ENCODE results near the gene FCHSD2. TPM values are rescaled to one million over a fixed set of nuclear protein-coding genes. Genes with fewer than 3 reads are reported as not detected.

FCHSD2 gene
- polyA plus RNA-seq, 3 donors, result 34.3 to 38.3 (median 34.6) TPM

- DNase-seq, result no peak
Measured at GRCh38 chr11:72971192-72971967, 170.7 kb downstream of the FCHSD2 start.

DNA sequence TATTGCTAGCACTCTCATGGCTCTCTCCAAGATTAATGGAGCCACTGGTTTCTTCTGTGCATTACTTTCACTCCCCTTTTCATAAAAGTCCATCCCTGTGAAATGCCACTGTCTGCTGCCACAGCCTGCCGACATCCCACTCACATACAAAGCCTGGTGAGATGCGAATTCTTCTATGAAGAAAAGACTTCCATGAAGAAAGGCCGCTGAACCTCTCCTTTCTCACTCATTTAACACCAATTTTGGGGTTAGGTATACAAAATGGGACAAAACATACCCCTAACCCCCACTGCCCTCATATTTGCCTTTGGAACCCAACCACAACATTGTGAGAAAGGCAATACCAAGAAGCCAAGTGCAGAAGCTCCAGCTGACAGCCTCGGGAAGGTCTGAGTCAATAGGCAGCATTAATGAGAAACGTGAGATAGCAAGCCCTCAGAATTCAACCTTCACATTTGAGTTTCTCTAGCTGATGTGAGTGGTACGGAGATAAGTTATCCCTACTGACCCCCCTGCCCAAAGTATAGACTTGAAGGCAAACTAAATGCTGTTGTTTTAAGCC is 171.5 kb downstream of the FCHSD2 start:
- DNase-seq, result no peak

GRCh38 chr11:72969894-72970335 is 172.2 kb downstream of the FCHSD2 start:
- DNase-seq, result no peak

DNA sequence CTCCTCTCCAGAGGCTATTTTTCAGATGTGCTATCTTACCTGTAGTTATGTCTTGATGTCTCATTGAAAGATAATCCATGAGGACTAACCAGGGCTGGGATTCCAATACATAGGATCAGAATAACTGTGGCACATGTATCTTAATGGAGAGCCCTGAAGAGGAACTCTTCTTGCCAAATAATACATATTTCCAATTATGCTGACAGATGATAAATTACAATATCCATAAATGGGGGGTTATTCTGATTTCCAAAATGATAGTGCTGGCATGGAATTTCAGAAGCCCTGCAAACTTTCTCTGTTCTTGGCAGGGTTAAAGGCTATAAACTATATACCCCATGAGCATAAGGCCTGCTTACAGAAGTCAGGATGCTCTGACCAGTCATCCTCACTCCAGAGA is 173.7 kb downstream of the FCHSD2 start:
- no peak for DNase-seq

DNA sequence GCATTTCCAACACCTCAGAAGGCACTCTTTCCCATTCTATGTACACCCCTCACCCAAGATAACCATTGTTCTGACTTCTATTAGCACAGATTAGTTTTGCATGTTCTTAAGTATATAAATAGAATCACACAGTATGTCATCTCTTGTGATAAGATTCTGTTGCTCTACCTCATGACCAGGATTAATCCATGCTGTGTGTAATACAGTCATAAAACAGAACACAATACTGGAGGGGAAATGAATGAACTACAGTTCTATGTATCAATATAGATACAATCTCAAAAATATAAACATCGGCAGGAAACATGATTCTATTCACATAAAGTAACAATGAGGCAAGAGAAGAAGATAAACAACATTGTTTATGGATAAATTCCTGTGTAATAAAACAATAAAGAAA is 176.4 kb downstream of the FCHSD2 start:
- no peak for DNase-seq

GRCh38 chr11:72962717-72963116 is 179.4 kb downstream of the FCHSD2 start:
- no peak for DNase-seq

GRCh38 chr11:72962084-72962483 is 180.0 kb downstream of the FCHSD2 start:
- DNase-seq, result no peak

DNA sequence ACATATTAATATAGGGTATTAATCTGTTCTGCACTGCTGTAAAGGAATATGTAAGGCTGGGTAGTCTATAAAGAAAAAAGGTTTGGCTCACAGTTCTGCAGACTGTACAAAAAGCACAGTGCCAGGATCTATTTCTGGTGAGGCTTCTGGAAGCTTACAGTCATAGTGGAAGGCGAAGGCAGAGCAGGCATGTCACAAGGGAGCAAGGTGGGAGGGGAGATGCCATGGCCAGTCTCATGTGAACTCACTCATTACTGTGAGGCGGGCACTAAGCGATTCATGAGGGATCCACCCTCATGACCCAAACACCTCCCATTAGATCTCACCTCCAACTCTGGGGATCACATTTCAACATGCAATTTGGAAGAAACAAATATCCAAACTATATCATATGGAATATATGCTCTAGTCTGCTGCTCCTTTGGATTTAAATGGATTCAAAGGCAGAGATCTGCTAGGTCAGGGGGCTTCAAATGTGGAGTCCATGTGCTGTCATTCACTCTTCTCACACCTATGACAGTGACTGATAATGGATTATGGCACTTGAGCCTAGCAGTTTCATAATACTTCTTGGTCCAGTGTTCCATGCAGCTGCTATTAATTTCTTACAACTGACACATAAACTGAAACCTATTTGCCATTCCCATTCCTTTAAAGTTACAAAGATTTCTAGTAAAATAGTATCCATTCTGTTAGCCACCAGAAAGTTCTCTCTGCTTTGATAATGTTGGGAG is 182.0 kb downstream of the FCHSD2 start:
- no peak for DNase-seq

GRCh38 chr11:72958791-72959190 is 183.3 kb downstream of the FCHSD2 start:
- no peak for DNase-seq

- DNase-seq, result no peak
Measured at GRCh38 chr11:72955466-72955865, 186.7 kb downstream of the FCHSD2 start.

DNA sequence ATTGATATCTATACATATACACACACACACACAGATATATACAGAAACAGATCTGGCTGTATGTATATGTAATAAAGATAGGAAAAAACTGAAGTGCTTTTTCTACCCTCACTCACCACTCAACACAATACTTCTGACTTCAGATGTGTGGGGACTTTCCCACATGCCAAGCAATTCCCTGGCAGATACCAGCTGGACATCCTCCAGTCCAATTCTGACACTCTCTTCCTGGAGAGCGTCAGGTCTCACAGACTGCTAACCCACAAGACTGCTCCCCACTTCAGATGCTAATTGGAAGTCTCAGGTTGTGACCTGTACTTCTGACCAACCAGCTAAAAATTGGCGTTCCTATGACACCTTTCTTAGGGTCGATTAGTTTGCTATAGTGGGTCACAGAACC is 187.3 kb downstream of the FCHSD2 start:
- no peak for DNase-seq

GRCh38 chr11:72953637-72954036 is 188.5 kb downstream of the FCHSD2 start:
- DNase-seq, result no peak

- DNase-seq, result no peak
Measured at GRCh38 chr11:72951888-72952287, 190.2 kb downstream of the FCHSD2 start.

DNA sequence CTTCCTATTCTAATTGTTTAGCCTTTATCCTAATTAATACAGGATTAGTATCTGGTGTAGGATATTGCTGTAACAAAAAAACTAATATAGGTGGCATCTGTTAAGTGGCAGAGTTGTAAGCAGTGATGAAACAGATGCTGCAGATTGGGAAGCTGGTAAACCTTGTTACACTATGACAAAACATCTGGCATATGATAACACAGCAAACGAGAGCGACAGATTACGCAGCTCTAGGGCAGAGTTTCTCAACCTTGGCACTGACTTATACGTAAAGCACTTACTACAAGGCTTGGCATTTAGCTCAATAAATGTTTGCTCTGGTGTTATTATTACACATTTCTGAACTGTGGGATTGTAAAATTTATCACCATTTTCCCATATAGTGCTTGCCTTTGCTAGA is 190.9 kb downstream of the FCHSD2 start:
- DNase-seq, result no peak

DNA sequence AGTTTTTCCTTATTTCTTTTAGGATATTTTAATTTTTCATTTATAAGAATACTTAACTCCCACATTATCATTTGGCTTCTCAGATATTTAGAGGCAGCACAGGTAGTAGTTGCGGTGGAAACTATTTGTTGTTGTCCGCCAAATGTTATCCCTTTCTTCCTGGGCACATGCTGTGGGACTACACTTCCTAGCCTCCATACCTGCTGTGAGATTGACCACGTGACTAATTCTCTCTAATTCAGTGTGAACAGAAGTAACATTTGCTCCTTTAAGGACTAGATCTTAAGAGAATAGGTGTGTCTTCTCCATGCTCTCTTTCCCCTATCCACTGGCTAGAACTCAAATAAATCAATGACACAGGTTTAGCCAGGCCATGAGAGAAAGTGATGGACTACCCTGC is 191.4 kb downstream of the FCHSD2 start:
- no peak for DNase-seq

DNA sequence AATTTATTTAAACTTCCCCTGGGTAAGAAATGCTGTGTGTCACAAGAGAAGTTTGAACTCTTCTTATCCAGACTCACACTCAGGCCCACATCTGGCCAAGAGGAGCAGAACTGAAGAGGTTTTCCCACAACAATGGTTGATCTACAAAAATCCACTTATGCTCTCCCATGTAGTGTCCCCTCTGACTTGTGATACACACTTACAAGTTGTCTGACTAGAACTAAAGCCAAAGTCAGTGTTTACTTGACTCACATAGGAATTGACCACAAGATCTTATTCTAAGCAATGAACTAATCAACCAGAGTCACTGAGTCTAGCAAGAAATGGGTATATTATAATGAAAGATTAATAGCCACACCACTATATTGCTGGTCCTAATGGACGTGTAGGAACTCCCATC is 194.9 kb downstream of the FCHSD2 start:
- DNase-seq, result no peak

DNA sequence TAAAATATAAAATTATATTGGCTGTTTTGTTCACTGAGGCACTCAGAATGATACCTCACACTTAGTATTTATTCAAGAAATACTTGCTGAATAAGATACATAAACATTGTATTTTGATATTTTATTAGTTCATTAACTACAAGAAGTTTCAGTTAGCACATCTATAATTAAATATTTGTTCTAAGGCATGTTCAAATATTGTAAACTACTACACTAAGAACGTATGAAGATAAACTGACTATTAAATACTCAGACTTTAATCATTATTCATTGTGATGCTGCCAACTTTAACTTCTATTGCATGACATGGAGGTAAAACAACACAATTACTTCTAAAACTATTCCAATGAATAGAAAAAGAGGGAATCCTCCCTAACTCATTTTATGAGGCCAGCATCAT is 198.5 kb downstream of the FCHSD2 start:
- no peak for DNase-seq

DNA sequence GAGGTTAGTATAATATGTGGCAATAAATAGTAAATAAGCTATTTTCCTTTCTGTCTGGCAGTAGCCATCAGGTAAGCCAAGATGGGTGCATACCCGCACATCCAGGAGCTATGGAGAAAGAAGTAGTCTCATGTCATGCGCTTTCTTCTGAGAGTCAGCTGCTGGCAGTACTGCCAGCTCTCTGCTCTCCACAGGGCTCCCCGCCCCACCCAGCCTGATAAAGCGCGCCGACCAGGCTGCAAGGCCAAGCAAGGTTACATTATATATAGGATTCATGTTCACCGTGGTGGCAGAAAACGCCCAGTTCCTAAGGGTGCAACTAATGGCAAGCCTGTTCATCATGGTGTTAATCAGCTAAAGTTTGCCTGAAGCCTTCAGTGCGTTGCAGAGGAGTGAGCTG is 201.7 kb downstream of the FCHSD2 start:
- DNase-seq, result no peak

DNA sequence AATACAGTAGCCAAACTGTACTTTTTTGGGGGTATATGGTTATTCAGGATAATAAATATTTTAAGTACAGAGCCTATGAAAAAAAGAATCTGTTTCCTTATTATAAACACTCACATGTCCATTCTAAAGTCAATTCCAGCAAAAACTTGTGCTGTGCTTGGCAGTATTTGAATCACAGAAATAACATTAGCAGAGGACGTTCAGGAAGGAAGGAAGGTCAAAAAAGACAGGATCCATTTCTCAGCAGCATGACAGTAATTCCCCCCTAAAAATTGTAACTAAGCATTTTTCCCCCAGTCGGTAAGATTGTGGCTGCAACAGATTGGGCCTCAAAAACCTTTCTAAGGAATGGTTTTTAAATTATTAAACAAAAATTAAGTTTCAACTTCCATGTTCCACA is 203.1 kb downstream of the FCHSD2 start:
- DNase-seq, result no peak

DNA sequence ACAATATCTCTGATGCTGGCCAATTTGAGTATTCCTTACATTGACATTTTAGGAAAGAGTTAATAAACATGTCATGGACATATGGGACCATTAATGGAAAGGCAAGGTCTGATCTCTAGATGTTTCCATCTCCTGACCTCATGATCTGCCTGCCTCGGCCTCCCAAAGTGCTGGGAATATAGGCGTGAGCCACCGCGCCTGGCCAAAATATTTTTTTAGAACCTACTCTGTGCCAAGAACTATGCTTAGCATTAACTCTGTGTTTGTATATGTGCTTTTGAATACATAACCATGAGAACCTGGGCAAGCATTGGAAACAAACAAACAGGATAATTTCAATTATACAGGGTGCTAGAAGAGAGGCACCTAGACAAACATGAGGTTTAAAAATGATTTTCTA is 204.7 kb downstream of the FCHSD2 start:
- no peak for DNase-seq

DNA sequence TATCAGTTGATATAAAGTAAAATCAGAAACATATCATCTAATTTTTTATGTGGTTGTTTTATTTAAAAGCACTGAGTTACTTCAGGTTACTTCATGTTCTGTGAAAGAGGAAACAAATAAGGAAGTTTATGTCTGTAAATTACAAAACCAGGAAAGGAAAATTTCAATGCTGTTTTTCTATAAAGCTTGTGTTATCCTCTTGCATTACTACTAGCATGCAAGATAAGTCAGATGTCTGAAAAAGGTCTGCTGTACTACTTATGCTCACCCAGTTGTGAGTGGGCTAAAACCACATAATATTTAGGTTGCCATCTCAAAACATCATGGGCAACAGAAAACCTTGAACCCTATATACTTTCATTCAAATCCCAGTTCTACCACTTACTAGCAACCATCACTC is 206.4 kb downstream of the FCHSD2 start:
- DNase-seq, result no peak

GRCh38 chr11:72932132-72932570 is 210.0 kb downstream of the FCHSD2 start:
- no peak for DNase-seq

GRCh38 chr11:72930008-72930407 is 212.1 kb downstream of the FCHSD2 start:
- DNase-seq, result no peak
